GM12878 (cell line): ENCODE data around the gene ARHGAP22.

Experiments used
- BACH1 ChIP-seq: fragments of 450-650 bp; IDR thresholded peaks from 2 replicates; pipeline ENCODE4 v1.6.1; 2017; ENCODE audit warnings: mild to moderate bottlenecking, borderline replicate concordance
- CHD1 ChIP-seq: IDR thresholded peaks from 2 replicates; pipeline ENCODE4 v1.6.1; 2012; ENCODE audit warnings: low read depth, low read length, improper control_type of control experiment
- CHD2 ChIP-seq: IDR thresholded peaks from 2 replicates; pipeline ENCODE4 v1.6.1; 2011; ENCODE audit warnings: low read depth, low read length, improper control_type of control experiment, borderline replicate concordance
- CREB1 ChIP-seq: IDR thresholded peaks from 2 replicates; pipeline ENCODE4 v1.6.1; 2012; ENCODE audit warnings: low read depth, mild to moderate bottlenecking, inconsistent platforms
- CTCF ChIP-seq, 3 experiments: IDR thresholded peaks in 2 of 3; conservative IDR thresholded peaks in 1 of 3; 2 replicates each; pipeline ENCODE4 v1.5.1; 2011; ENCODE audit warnings: low read depth in 3 of 3, low read length in 3 of 3, mild to moderate bottlenecking in 3 of 3, control low read depth in 2 of 3, moderate library complexity in 2 of 3, inconsistent platforms in 1 of 3, mixed read lengths in 1 of 3; ENCODE audit not compliant: control insufficient read depth in 2 of 3, insufficient read depth in 1 of 3; ENCODE audit errors: extremely low read depth in 1 of 3
- EED ChIP-seq: sonication (generic); IDR thresholded peaks from 2 replicates; pipeline ENCODE4 v1.6.1; 2016; ENCODE audit warnings: antibody characterized with exemption, low read depth
- EGR1 ChIP-seq, 2 experiments: IDR thresholded peaks; 1 replicate in 1 of 2; 2 replicates in 1 of 2; pipeline ENCODE4 v1.6.1; 2011 to 2012; ENCODE audit warnings: low read depth in 2 of 2, low read length in 2 of 2, borderline replicate concordance in 1 of 2, mild to moderate bottlenecking in 1 of 2, moderate library complexity in 1 of 2
- EZH2 ChIP-seq: IDR thresholded peaks from 2 replicates; pipeline ENCODE4 v1.6.1; 2012; ENCODE audit warnings: low read depth, mild to moderate bottlenecking, control low read depth, inconsistent platforms, low read length, borderline replicate concordance; ENCODE audit not compliant: control insufficient read depth
- GABPA ChIP-seq: IDR thresholded peaks from 2 replicates; pipeline ENCODE4 v1.6.1; 2014; ENCODE audit warnings: antibody characterized with exemption, low read depth, mild to moderate bottlenecking, inconsistent platforms
- MAX ChIP-seq: IDR thresholded peaks from 2 replicates; pipeline ENCODE4 v1.6.1; 2012; ENCODE audit warnings: low read depth, low read length, improper control_type of control experiment
- NR2C2 ChIP-seq: IDR thresholded peaks from 2 replicates; pipeline ENCODE4 v1.6.1; 2011; ENCODE audit warnings: borderline replicate concordance, low read depth; ENCODE audit not compliant: control insufficient read depth, insufficient read length
- TAF1 ChIP-seq: IDR thresholded peaks from 2 replicates; pipeline ENCODE4 v1.6.1; 2011; ENCODE audit warnings: mild to moderate bottlenecking, low read depth, low read length, borderline replicate concordance
- YY1 ChIP-seq: IDR thresholded peaks from 2 replicates; pipeline ENCODE4 v1.6.1; 2011; ENCODE audit warnings: low read depth, mild to moderate bottlenecking, low read length
- ZNF687 ChIP-seq: fragments of 450-650 bp; IDR thresholded peaks from 2 replicates; pipeline ENCODE4 v1.6.1; 2017; ENCODE audit warnings: mild to moderate bottlenecking, moderate library complexity

- TF ChIP-seq EED (no peak), CHD1 (no peak), EZH2 (no peak), BACH1 (no peak), CTCF (IDR thresholded peaks at IDR 0.05 in 2 of 3, conservative IDR thresholded peaks at IDR 0.05 in 1 of 3; ENCODE audit: control insufficient read depth in 2 of 3, extremely low read depth in 1 of 3, insufficient read depth in 1 of 3, low read depth in 3 of 3, low read length in 3 of 3) (no peak), EGR1 (IDR thresholded peaks at IDR 0.05; ENCODE audit: borderline replicate concordance in 1 of 2, low read depth in 2 of 2, low read length in 2 of 2) (no peak), CREB1 (no peak), GABPA (no peak), MAX (no peak), ZNF687 (no peak), YY1 (no peak), CHD2 (no peak), TAF1 (no peak), NR2C2 (no peak)
These were observed 31.8 kb downstream of the ARHGAP22 start for GRCh38 chr10:48573045-48573444.
